ENCODE data around the gene PIR. TPM values are rescaled to one million over a fixed set of nuclear protein-coding genes. Genes with fewer than 3 reads are reported as not detected.

The PIR gene
- total RNA-seq, 2 donors from 2014 or later = 14.3 to 19.2 TPM

GRCh38 chrX:15434205-15434604, 58.9 kb downstream of the PIR start:
- no peaks in the 10 kb centered on the region for H3K9me3 ChIP-seq
- no peak overlapping the region for H3K27ac ChIP-seq
- no peak for DNase-seq (ENCODE audit: low spot score)
- no peak overlapping the region for H3K4me3 ChIP-seq
- H3K4me1 ChIP-seq = no peaks in the 10 kb centered on the region
- H3K36me3 ChIP-seq = no peaks in the 10 kb centered on the region
- H3K27me3 ChIP-seq = no peaks in the 10 kb centered on the region
- no peak for TF ChIP-seq CTCF (IDR thresholded peaks at IDR 0.05)

GRCh38 chrX:15430584-15430983, 62.5 kb downstream of the PIR start:
- DNase-seq (ENCODE audit: low spot score) = no peak
- Histone ChIP-seq H3K4me1 (no peaks in the 10 kb centered on the region), H3K36me3 (no peaks in the 10 kb centered on the region), H3K4me3 (no peak overlapping the region), H3K27me3 (no peaks in the 10 kb centered on the region), H3K9me3 (no peaks in the 10 kb centered on the region), H3K27ac (no peak overlapping the region)
- TF ChIP-seq CTCF (IDR thresholded peaks at IDR 0.05) = no peak

- H3K9me3 ChIP-seq = no peaks in the 10 kb centered on the region
- no peaks in the 10 kb centered on the region for H3K4me1 ChIP-seq
- no peaks in the 10 kb centered on the region for H3K36me3 ChIP-seq
- H3K4me3 ChIP-seq = no peak overlapping the region
- H3K27ac ChIP-seq = no peak overlapping the region
- no peak for TF ChIP-seq CTCF (IDR thresholded peaks at IDR 0.05)
- no peaks in the 10 kb centered on the region for H3K27me3 ChIP-seq
- no peak for DNase-seq (ENCODE audit: low spot score)
Observed at GRCh38 chrX:15430076-15430475, 63.1 kb downstream of the PIR start.

- TF ChIP-seq CTCF (IDR thresholded peaks at IDR 0.05) = no peak
- Histone ChIP-seq H3K9me3 (no peaks in the 10 kb centered on the region), H3K36me3 (no peaks in the 10 kb centered on the region), H3K27me3 (no peaks in the 10 kb centered on the region), H3K4me3 (no peak overlapping the region), H3K27ac (no peak overlapping the region), H3K4me1 (no peaks in the 10 kb centered on the region)
- DNase-seq (ENCODE audit: low spot score) = no peak
Observed at GRCh38 chrX:15425024-15425423, 68.1 kb downstream of the PIR start.

GRCh38 chrX:15418707-15419181, 74.4 kb downstream of the PIR start:
- DNase-seq (ENCODE audit: low spot score) = no peak
- Histone ChIP-seq H3K36me3 (no peaks in the 10 kb centered on the region), H3K27me3 (no peaks in the 10 kb centered on the region), H3K9me3 (peaks cover 0 to 12% of the 10 kb centered on the region in 2 donors), H3K4me1 (no peaks in the 10 kb centered on the region), H3K27ac (no peak overlapping the region), H3K4me3 (no peak overlapping the region)
- no peak for TF ChIP-seq CTCF (IDR thresholded peaks at IDR 0.05)

GRCh38 chrX:15418041-15418706, 75.0 kb downstream of the PIR start:
- no peaks in the 10 kb centered on the region for H3K27me3 ChIP-seq
- DNase-seq (ENCODE audit: low spot score) = no peak
- peak overlapping the region in 1 of 2 donors; percentile 7 for H3K27ac ChIP-seq
- no peak for TF ChIP-seq CTCF (IDR thresholded peaks at IDR 0.05)
- H3K9me3 ChIP-seq = peaks cover 0 to 12% of the 10 kb centered on the region in 2 donors
- no peaks in the 10 kb centered on the region for H3K36me3 ChIP-seq
- no peaks in the 10 kb centered on the region for H3K4me1 ChIP-seq
- H3K4me3 ChIP-seq = no peak overlapping the region
